ENCODE results near the gene XRCC3.

Gene XRCC3

DNA sequence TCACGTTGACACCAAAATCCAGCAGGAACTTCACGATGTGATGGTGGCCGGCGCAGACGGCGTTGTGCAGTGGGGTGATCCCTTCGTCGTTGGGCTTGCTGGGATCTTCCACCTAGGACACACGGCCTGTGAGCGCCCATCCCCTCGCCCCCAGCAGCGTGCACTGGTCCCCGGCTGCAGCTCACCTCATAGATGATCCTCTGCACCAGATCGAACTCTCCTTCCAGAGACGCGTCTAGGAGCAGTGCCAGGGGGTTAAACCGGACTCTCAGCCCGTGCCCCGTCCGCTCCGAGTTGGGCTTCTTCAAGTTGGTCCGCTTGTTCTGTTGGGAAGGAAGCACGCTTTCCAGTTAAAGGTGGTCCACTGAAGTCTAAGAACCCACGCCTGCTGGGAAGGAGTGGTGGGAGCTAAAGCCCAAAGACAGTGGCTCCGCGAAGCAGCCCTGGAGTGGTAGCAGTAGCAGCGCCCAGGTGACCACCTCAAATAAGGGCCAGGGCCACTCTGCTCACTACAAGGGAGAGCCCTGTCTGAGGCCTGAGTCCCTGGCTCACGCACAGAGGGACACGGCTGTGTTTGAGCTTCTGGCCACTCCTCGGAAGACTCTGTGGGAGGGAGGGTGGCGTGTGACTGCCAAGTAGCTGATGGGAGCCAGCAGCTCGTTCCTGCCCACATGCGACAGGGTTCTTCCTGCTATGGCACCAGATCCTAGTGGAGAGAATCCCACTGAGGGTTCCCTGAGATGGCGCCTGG is 23.6 kb upstream of the XRCC3 start:
- DNase-seq (ENCODE audit: low read depth) = no peak

GRCh38 chr14:103738166-103738565 is 22.9 kb upstream of the XRCC3 start:
- no peak for DNase-seq (ENCODE audit: low read depth)

GRCh38 chr14:103737432-103738045 is 22.3 kb upstream of the XRCC3 start:
- no peak for DNase-seq (ENCODE audit: low read depth)

DNA sequence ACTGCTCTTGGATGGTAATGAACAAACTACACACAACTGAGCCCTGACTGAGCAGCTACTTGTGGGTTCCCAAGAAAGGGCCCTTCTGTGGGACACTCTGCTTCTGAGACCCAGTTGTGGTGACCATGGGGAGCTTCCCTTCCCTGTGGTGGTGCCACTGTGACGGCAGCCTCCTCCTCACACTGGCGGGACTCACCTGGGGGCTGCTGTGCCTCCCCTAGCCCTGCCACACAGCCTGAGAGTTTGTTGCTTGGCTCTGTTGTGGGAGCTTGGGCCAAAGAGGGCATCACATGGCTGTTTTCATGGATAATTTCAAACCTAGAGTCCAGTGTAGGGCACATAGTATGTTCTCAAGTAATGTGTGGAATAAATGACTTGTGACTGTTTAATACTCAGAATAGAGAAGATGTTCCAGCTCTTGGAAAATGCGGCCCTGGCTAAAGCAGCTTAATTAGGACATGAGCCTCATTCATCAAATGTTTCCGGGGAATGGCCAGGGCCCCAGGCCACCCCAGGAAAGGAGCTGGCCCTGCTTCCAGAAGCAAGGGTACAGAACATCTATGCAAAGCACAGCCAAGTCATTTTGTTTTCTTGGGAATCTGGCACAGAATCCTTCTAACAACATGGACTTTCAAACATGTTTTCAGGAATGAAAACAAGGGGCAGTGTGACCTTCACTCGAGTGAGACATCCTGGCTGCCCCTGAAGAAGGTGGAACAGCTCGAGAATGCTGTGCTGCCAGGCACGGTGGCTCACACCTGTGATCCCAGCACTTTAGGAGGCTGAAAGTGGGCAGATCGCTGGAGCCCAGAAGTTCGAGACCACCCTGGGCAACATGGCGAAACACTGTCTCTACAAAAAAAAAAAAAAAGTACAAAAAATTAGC is 21.5 kb upstream of the XRCC3 start:
- no peak for DNase-seq (ENCODE audit: low read depth)

DNA sequence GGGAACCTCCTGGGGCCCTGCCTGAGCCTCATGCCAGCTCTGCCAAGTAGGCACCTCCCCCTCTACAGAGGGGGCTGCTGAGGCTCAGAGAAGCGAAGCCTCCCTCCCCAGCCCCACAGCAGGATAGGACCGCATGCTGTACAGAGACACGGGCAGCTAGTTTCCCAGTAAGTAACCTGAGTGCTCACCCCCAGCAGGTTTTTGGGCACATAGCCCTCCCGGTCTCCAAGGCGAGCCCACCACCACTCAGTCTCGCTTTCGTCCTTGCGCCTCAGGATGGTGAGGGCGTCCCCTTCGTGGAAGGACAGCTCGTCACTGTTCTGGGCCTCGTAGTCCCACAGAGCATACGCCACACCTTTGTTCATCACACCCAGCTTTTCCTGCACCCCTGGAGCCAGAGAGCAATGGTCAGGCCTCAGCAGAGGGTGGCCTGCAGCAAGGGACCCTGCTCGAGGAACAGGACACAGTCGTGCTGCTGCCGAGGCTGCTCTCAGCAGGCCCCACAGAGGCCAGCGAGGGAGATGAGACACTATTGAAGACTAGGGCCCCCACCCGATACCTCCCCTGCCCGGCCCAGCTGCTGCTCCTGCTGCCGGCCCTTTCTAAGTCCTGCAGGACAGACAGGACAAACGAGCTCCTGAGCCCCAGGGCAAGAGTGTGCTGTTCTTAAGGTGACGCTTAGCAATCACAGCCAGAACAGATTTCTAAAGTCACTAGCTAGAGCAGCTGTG is 20.7 kb upstream of the XRCC3 start:
- DNase-seq (ENCODE audit: low read depth) = no peak

DNA sequence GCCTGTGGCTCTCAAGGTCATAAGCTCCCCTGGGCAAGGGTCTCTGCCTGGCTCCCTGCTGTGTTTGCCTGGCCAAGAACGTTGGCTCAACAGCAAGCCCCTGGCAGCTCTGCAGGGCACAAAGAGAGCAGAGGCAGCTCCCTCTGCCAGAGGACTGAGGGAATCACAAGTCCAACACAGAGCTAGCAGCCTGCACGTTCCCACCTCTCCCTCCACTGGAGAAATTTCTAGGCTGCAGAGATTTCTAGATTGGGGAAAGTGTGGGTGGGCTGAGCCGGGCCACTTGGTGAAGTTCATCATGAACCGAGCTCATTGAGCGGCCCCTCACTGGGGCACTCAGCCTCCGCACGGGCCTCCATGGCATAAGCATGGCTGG is 20.2 kb upstream of the XRCC3 start:
- no peak for DNase-seq (ENCODE audit: low read depth)

- DNase-seq (ENCODE audit: low read depth) = no peak
These were observed 19.8 kb upstream of the XRCC3 start for GRCh38 chr14:103735022-103735421.

DNA sequence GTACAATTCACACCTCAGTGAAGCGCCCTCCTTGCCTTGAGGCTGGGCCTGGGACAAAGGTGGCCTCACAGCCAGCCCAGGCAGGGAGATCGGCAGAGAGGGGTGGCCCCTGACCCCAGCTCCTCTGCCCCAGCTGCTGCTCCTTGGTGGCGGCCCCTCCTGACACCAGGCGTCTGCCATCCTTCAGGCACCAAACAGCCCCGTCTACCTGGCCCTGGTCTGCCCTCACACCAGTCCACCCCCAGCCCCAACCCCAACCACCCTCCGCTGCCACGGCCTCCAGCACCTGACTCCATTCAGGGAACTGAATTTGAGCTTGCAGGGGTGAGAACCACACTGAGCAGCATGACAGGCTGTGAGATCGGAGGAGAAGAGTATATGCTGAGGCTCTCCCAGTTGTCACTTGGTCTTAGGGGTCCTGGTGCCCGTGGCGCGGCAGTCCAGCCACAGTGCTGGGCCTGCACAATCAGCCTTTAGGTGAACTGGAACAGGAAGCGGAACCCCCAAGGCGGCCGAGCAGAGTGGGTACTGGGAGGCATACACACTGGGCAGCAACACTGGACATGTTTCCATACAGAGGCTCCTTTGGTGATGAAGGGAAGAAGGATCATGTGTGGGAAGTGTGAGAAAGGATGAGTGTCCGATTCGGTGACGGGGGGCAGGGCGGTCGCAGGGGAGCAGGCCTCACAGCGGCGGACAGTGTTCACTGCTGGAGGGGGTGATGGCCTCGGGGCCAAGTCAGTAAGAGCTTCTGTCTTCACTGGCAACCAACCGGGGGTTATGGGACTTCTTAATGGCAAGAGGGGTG is 19.0 kb upstream of the XRCC3 start:
- no peak for DNase-seq (ENCODE audit: low read depth)

DNA sequence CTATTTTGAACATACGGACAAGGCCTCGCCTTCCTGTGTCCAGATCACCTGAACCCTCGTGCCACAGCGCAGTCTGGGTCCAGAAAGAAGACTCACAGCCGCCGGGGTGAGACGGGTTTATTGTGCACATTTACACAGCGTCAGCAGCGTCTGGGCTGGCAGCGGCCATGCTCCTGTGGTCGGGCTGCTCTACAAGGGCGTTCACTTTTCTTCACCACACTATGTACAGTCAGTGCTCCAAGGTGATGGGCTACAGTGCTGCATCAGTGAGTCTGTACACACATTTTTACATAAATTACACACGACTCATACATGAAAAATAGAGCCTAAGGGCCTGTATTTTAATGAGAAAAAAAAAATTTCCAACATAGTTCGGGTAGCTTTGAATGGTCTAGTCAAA is 18.4 kb upstream of the XRCC3 start:
- DNase-seq (ENCODE audit: low read depth) = no peak

DNA sequence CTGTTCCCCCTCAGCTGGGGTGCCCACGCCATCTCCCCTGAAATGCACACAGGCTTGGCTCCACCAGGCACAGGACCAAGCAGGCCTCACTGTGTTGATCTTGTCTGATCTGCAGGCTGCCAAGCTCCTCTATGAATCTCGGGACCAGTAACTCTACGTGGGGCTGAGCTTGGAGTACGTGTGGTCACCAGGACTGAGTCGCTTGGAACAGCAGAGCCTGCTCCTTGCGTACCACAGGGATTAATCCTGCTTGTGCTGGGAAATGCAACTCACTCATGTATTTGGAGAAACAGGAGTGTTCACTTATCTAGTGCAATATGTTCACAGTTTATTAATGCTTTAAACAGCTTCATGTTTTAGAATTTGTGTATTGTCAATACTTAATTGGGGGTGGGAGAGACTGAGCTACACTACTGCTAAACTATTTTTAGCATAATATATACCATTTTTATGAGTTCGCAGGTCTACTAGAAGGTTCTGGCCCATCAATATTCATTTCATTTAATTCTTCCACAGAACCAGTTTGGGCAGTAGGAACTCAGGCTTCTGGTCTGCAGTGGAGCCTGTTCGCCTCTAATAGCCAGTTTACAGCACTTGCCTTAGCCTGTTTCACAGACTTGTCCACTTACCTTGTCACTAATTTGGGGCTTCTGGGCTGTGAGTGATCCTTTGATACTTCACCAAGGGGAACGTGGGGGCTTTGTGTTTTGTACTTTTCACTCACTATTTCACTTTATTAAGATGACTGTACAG is 17.8 kb upstream of the XRCC3 start:
- no peak for DNase-seq (ENCODE audit: low read depth)

DNA sequence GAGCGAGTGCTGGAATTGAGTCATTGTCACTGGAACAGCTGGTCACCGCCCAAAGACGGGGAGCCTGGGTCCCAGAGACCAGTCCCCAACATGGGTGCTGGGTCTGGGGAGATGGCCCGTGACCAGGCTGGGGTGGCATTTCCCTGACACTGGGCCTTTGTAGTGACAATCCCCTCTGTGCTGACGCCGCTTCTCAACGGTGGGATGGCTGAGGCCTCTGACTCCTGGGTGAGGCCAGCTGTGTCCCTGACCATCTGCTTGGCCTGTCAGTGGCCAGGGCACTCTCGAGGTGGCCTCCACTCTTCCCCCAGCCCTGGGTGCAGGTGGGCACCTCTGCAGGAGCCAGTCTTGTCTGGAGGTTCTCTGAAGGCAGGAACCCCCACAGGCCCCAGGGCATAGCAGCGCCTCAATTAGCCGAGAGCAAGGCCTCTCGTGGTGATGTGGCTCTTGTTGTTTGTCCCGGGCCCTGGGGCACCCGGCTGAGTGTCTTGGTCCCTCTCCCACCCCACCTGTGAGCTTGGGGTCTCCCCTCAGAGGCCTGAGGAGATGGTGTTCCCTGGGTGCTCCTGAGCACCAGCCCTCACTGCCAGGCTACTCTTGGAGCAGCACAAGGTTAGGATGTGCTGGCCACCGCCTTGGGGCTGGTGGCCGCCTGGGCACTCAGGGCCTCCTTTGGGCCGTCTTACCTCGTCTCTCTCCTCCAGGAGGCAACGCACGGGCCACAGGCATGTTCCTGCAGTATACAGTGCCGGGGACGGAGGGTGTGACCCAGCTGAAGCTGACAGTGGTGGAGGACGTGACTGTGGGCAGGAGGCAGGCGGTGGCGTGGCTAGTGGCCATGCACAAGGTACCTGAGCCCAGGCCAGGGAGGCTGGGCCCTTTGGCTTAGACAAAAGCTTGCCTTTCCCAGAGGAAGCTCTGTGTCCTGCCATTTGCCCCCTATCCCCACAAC is 16.9 kb upstream of the XRCC3 start:
- no peak for DNase-seq (ENCODE audit: low read depth)

DNA sequence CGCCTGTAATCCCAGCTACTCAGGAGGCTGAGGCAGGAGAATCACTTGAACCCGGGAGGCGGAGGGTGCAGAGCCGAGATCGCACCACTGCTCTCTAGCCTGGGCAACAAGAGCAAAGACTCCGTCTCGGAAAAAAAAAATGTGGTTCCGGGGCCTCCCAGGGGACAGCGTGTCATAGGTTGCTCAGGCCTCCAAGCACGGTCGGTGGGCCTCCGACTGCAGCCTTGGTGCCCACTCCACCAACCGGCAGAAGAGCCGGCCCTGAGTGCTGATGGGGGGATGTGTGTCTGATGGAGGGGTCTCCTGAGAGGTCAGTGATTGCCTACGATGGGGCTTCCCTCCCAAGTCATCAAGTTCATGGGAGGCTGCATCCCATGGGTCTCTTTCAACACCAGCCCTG is 16.2 kb upstream of the XRCC3 start:
- DNase-seq (ENCODE audit: low read depth) = no peak

DNA sequence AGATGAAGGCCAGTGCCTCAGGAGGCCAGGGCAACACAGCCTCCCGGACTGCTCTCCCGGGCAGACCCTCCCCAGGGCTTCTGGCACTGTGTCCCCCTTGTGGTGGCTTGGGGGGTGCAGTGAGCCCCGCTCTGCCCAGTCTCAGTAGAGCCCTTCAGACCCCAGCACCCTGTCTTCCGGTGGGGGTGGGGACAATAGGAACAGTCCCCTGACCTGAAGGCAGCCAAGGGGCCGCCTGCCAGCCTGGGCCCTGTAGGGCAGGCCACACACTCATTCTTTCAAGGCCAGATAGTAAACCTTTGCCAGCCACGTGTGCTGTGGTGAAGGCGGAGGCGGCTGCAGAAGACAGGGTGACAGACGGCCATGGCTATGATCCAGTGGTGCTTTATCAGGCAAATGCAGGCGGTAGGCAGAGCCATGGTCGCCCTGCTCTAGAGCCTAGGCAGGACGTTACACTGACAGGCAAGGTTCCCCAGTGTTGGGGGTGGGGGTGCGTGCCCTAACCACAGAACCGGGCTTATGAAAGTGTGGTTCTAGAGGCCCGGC is 15.3 kb upstream of the XRCC3 start:
- DNase-seq (ENCODE audit: low read depth) = no peak

DNA sequence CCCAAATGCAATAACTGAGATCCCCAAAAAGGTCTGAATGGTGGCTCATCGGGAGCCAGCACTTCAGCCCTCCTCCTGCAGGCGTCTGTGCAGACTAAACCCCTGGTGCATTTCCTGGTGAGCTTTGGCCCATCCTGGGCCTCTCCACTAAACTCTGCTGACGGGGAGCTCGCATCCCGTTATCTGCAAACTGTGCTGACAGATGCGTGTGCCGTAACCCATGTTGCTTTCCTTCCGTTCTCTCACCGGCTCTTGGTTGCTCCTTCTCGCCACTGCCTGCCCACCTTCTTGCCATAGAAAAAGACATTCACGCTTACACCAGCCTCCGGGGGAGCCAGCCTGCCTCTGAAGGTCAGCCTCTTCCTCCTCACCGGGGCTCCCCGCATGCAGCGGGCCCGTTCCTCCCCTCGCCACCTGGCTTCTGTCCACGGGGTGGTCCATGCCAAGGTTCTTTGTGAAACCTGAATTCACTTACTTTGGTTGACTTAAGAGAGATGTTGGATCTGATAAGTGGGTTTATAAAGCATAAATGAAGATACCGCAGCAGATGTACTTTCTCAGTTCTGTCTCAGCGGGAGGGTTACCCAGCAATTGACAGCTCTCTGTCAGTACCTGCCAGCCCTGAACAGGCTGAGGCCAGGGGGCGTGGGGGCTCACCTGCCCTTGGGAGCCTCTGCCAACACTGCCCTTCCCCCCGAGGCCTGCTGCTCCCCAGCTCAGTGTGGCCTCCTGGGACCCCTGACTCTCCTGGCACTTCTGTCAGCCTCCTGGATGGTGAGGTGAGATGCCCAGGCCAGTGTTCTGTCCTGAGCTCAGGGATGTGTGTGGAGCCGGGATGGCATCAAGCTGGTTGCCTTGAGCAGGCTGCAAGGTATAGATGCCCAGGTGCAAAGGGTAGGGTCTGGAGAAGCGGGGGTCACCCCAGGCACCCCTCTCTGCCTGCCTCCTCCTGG is 14.5 kb upstream of the XRCC3 start:
- no peak for DNase-seq (ENCODE audit: low read depth)

- no peak for DNase-seq (ENCODE audit: low read depth)
These were observed 13.5 kb upstream of the XRCC3 start for GRCh38 chr14:103728721-103729120.

- DNase-seq (ENCODE audit: low read depth) = no peak
These were observed 12.9 kb upstream of the XRCC3 start for GRCh38 chr14:103728141-103728540.

DNA sequence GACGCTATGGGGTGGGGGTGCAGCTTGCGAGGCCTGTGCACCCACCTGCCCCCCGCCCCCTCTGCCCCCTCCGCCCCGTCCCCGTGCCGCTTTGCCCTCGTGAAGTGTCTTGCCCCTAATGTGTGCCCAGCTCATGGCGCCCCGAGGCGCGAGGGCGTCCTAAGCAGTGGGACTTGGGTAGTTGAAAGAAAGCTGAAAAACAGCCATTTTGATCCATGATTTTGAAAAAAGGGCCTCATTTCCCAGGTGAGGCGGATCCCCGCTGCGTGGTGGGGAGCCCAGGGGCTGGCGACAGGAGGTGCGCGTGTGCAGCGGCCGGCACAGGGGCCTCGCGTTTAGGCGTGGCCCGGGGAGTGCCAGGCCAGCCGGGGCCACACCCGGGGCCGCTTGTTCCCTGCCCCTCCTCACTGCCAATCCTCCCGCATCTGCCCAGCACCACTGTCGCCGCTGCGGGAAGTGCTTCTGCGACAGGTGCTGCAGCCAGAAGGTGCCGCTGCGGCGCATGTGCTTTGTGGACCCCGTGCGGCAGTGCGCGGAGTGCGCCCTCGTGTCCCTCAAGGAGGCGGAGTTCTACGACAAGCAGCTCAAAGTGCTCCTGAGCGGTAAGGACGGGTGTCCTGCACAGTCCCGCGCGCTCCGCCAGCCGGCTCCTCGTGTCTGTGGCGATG is 12.2 kb upstream of the XRCC3 start:
- no peak for DNase-seq (ENCODE audit: low read depth)

DNA sequence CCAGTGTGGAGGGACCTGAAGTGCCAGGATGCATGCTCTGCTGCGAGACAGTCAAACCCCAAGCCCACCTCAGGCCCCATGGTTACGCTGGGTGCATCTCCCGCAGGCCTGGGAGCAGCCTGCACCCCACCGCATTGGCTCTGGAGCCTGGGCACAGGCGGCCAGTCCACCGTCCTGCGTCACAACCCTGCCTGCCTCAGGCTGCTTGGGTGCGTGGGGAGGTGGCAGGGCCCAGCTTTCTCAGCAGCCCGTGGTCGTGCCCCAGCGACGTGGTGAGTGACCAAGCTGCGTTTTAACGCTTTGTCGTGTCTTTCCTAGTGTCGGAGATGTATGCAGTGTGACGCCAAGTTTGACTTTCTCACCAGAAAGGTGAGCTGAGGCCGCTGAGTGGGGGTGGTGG is 11.2 kb upstream of the XRCC3 start:
- no peak for DNase-seq (ENCODE audit: low read depth)

Data from activated T-cell treated with anti-CD3 and anti-CD28 coated beads for 48 hours (primary cell).